HG03442 (cell line): ENCODE measurements around the gene DIPK1A.

ENCODE experiments used
- ATAC-seq: cut with Tn5 transposase; IDR thresholded peaks from one replicate; pipeline ENCODE4 v1.9.1; 2021; ENCODE audit warnings: mild to moderate bottlenecking, moderate library complexity; ENCODE audit not compliant: unreplicated experiment

Gene DIPK1A

DNA sequence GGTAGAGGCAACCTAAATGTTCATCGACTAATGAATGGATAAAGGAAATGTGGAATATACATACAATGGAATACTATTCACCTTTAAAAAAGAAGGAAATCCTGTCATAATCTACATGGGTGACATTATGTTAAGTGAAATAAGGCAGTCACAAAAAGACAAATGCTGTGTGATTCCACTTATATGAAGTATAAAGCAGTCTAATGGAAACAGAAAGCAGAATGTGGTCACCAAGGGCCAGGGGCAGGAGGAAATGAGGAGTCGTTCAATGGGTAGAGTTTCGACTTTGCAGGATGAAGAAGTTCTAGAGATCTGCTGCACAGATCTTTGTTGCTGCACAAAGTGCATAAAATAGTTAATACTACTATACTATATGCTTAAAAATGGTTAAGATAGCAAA is 7.8 kb downstream of the DIPK1A start:
- ATAC-seq = peak; percentile 64

DNA sequence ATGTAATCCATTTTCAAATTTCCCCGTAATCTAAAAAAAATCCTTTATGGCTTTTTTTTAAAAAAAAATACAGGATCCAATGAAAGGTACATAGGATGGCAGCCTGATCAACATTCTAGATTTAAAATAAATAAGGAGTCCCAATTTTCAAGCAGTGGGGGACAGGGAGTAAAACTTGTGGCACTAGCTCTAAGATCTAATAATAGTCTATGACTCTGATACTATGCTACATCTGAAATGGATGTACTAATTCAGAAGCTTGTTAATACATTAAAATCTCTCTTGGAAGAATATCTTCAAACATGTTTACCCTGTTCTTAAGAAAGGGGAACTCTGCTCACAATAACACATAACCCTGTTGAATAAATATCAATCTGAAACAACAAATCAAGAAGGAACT is 8.5 kb downstream of the DIPK1A start:
- ATAC-seq = no peak

DNA sequence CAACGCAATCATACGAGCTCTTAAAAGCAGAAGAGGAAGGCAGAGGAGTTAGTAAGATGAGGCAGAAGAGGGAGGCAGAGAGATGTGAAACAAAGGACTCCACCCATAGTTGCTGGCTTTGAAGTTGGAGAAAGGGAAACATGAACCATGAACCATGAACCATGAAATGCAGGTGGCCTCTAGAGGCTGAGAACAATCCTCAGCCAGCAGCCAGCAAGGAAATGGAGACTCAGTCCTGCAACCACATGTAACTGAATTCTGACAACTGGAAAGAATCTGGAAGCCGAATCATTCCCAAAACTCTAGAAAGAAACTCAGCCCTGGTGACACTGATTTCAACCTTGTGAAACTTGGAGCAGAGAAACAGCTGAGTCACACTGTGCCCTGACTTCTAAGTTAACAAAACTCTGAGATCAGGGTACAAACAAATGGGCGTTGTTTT is 10.1 kb downstream of the DIPK1A start:
- peak; percentile 60 for ATAC-seq

DNA sequence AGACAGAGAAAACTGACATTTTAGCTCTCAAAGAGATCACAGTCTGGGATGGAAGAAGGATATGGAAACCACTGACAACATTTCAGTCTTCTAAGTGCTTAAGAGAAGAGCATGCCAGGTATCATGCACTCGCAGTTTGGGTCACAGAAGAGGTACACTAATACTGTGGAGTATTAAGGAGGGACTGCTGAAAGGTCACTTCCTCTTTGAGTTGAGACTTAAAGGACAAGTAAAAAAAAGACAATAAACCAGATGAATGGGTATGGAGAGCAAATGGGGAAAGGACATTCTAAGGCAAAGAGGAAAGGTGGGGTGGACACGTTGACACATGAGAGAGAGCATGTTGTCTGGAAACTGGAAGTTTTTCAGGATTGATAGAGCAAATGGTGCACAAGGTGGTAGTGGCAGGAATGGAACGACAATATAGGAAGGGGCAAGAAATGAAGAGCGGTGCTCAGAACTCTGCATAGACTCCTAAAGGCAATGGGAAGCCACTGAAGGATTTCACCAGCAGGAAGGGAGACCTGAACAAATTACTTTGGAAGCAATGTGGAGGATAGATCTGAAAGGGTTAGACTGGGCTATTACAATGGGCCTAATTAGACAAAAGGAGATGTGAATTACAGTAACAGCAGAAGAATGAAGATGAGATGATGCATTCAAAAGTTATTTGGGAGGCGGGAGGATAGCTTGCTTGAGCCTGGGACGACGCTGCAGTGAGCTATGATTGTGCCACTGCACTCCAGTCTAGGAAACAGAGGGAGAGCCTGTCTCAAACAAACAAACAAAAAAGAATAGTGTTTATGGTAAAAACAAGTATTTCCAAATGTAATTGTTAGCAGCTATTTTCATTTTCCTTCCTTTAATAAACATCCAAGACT is 11.1 kb downstream of the DIPK1A start:
- no peak for ATAC-seq

DNA sequence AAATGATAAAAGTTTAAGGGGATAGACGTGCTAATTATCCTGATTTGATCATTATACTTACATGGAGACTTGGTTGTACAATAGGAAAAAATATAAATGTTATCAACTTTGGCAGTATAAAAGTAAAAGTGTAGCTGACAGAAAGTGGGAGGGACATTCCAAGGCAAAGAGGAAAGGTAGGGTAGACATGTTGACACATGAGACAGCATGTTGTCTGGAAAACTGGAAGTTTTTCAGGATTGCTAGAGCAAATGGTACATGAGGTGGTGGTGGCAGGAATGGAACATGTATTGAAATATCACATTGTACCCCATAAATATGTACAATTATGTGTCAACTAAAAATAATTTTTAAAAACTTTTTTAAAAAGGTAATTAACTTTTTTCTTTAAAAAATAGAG is 13.2 kb downstream of the DIPK1A start:
- ATAC-seq = no peak

GRCh38 chr1:92945748-92946270 is 15.5 kb downstream of the DIPK1A start:
- no peak for ATAC-seq

DNA sequence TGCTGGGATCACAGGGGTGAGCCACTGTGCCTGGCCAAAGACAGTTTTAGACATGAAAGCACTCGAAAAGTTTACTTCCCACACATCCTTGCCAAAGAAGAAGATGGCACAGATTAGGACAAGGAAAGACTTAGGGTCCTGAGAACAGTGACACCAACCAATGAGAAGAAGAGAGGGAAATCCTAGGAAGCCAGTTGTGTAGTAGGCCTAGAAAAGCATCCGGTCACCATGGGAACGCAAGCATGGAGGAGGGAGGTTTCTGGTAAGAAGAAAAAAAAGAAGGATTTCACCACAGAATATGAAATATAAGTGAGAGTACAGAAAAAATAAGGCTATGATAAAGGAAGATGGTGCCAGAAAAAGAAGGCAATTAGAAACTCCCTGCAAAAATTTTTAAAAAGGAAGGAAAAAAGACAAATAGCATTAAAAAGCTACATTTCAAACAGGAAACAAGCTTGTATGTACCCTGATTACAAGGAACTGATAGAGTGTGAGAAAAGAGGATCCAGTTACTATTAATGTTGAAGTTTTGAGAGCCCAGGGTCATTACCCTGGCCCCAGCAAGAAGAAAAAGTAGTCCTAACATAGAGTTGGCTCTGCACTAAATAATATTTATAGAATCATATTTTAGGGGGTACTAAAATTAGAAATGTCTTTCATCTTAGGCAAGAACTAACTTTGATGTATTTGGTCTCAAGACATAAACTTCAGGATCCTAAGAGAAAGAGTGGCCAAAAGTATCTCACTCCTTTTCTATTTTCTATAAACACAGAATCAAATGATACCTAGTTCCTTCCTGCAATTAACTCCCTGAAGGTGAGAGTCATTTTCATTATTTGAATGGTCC is 16.1 kb downstream of the DIPK1A start:
- no peak for ATAC-seq

DNA sequence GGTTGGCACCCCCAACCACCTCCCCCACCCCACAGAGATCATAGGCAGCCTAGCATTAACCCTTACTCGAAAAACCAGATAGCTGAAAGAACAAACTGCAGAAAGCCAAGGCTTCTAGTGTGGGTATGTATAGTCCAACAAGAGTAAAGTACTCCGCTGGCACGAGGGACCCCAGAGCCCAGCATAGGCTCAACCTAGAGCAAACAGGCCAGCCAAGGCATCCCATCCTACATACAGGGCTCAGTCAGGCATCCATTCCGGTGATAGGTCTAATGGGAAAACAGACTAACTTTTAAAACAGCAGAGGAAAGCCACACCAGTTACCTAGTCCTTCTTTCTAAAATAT is 17.8 kb downstream of the DIPK1A start:
- ATAC-seq = no peak

- no peak for ATAC-seq
These were observed 20.7 kb downstream of the DIPK1A start for GRCh38 chr1:92940541-92940940.

DNA sequence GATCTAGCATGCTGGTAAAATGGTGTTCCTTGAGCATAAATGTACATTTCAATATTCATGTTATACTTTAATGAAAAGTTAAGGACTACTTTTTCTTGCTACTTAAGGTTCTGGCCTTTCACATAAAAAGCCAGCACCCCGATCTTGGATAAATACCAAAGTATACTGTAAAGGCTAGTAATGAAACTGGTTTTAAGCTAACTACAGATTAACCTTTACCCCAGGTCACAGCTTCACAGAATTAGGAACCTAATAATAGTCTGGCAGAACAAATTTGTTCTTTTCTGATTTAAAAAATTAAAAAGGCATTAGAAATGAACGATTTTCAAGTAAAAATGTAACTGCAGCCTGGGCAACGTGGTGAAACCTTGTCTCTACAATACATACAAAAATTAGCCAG is 23.5 kb downstream of the DIPK1A start:
- ATAC-seq = no peak

DNA sequence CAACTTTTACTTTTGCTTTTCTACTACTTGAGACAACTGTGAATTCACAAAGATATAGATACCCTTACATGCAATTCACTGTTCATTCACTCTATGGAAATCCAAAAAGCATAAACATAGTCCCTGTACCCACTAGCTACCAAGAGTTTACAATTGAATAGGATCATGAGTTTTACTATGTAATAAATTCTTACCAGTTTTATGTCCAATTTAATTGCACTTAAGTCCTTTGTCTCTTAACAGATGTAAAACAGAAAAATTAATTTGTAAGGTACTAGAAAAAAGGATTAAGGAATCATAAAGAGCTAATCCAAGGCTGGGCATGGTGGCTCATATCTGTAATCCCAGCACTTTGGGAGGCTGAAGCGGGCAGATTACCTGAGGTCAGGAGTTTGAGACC is 24.4 kb downstream of the DIPK1A start:
- ATAC-seq = no peak

- ATAC-seq = no peak
These were observed 26.6 kb downstream of the DIPK1A start for GRCh38 chr1:92934395-92935378.

- no peak for ATAC-seq
These were observed 27.8 kb downstream of the DIPK1A start for GRCh38 chr1:92933459-92933858.

DNA sequence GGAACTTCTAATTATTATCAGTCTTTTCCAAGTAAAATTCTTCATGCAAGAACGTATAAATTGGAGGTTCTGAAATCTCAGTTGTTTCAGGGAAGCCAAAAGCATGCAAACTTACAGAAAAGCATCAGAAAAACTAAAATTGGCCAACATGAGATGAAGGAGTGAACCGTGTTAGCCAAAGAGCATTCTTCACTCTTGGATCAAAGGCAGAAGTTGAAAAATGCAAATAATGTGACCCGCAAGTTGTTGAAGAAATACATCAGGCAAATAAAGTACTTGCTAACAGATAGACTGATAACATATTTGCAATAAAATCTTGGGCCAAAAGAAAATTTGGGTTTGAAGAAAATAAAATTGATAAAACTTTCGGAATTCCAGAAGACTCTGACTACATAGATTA is 29.6 kb downstream of the DIPK1A start:
- no peak for ATAC-seq

DNA sequence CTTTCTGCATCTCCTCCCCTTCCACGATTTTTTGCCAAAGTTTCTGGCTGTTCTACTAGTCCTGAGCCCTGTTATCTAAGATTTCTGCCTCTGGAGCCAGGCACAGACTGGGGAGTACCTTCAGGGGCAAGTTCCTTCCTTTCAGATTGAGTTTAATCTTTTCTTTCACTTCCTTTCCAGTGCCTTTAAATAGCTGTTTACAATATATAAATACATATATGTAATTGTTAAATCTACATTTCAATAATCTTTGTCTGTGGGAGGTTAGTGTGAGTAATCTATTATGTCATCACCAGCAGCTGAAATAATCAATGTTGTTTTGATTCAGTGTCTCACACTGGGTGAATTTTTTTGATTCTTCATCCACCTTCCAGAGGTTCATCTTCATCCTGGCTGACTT is 31.8 kb downstream of the DIPK1A start:
- no peak for ATAC-seq

- ATAC-seq = no peak
These were observed 33.4 kb downstream of the DIPK1A start for GRCh38 chr1:92927870-92928269.

DNA sequence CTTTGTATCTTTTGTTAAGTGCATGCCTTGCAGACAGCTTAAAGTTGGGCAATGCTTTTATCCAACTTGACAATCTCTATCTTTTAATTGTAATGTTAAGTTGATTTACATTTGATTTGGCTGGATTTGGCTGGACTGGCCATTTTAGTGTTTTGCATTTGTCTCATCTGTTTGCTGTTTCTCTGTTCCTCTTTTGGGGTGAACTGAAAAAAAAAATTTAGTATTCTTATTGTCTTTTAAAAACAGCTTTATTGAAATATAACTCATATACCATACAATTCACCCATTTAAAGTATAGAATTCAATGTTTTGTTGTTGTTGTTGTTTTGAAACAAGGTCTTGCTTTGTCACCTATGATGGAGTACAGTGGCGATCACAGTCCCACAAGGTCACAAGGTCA is 34.4 kb downstream of the DIPK1A start:
- no peak for ATAC-seq

GRCh38 chr1:92924501-92924900 is 36.8 kb downstream of the DIPK1A start:
- ATAC-seq = no peak

DNA sequence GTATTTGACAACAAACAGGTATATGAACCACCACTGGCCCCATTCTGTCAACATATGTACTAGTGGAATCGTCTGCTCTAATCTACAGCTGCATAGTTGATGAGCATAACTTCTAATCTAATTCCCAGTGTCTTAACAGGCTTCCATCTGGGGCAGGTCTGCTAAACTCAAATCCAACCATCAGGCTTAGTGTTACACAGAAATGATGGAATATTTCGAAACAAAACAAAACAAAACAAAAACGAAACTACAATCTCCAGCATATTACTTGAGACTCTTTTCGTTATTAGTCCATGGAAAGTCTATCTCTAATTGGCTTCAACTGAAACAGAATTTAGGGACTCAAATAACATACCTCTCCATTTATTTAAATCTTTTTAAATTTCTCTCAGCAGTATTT is 37.6 kb downstream of the DIPK1A start:
- no peak for ATAC-seq

DNA sequence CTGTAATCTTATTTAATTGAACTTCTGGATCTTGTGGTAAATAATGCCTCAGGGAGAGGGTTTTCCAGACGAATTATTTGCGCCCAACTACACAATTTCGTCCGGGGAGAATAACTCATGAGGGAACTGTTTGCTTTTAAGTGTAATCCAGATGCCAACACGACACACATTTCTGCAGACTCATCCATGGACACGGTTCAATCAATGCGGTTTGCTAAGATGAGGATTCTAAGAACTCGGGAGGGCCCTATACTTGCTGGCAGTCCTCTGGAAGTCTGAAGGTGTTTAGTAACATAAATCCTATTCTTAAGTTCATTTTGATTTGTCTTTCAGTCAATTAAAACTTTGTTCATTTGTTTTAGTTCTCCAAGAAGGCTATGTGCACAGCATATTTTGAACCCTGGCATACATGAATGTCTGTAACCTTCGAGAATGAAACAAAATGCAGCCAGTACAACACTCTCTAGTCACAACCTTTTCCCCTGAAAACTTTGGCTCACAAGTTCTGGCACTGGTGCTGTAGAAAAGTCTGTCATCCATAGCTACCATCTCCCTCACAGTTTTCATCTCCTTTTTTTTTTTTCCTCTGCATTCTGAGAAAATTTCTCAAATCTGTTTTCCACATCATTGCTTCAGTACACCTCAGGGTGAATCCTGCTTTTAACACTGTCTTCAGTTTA is 38.8 kb downstream of the DIPK1A start:
- no peak for ATAC-seq
